Stimulated activated CD4-positive, alpha-beta T cell treated with anti-CD3 and anti-CD28 coated beads, TNF-alpha, amount 100 ng/mL, for 48 hours (primary cell): ENCODE results near the gene RNF10.
A peak's percentile ranks its signal among the peaks of the same experiment; 100 is the strongest.
"Not testable (repeated sequence)": the region's sequence is repeated elsewhere in the genome, so short reads cannot be mapped to it uniquely, and the experiment has no call there.

Experiments used
- DNase-seq, 3 donors: peaks; one replicate each; pipeline ENCODE4 v3.0.0-alpha.2; 2020; ENCODE audit warnings: low read depth in 3 of 3

Gene RNF10

GRCh38 chr12:120579179-120579578, 45.0 kb downstream of the RNF10 start:
- DNase-seq, result no peak

DNA sequence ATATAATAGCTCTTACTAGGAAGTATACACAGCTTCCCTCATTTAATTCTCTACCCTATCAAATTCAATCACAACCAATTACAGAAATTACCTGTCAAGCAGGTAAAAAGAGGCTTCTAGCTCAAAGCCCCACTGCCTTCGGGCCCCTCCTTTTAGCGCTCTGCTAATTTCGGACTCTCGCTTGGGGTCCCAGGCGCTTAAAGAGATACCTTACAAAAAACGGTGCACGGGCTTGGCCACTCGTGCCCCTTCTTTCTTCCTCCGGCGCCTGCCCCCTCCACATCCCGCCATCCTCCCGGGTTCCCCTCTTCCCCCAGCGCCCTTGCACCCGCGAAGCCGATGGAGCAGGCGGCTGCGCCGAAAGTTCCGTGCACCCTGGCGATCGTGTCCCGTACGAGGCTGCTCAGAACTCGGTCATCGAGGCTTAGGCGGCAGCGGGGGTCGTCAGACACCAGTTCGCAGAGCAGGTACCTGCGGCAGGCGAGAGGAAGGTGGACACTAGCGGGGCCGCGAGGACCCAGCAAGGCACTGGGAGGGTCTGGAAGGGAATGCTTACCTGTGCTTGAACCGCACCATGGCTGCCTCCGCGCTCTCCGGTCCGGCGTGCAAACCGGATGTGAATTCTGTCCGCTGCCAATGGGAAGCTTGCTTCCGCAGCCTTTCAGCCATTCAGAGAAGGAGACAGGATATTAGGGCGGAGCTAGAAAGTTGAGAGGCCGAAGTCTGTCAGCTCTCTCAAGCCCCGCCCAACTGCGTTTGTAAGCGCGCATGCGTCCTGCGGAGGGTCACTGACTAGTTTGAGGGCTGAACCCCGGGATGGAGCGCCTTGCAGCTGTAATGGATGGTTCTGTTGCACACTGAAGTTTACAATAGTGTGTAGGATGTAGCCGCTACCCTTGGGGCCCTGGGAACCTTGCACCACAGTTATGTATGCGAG, 46.9 kb downstream of the RNF10 start, which contains the start of gene POP5:
POP5 (minus strand) TSS at position 616 of the 937 bp plus-strand sequence; CDS start at position 576, 40 bp downstream.
- peak; percentile 89 to 91 (median 89) for DNase-seq

DNA sequence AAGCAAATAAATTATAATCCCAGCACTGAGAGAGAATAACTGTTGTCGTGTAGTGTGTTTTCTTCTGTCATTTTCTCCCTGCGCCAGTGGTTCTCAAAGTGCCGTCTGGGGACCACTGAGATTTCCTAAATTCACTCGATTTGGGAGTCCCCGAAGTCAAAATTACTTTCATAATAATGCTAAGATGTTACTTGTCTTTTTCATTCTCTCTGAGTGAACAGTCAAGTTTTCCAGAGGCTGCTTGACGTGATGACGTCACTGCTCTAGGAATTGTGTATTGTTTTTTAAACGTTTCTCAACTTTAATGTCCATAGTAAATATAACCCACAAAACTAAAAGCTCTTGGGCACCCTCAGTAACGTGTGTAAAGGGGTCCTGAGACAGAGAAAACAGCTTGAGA, 47.8 kb downstream of the RNF10 start:
- no peak for DNase-seq

DNA sequence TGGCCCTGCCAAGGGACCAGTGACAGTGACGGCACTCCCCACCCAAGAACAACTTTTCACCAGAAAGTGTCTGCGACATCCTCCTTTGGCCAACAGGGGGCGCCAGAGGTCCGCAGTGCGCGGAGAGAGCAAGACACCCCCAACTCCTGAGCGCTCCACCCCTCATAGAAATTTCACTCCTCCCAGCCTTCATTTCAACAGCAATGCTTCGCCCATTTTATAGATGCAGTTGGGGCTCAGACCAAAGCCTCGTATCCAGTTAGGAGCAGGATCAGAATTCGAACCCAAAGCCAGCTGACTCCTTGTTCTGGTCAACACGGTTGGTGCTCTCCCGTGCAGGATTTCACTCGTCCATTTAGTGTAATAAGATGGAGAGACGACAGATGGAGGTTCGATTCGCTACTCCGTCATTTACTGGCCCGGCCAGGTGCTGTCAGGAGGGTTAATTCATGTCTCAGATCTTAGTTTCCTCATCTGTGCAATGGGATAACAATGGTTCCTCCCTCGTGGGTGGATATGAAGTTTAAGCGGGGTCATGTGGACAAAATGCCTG, 49.4 kb downstream of the RNF10 start:
- peak; percentile 69 to 83 (median 77) for DNase-seq

- DNase-seq, result peak; percentile 8 to 29 (median 24)
Observed at GRCh38 chr12:120584343-120585149, 50.4 kb downstream of the RNF10 start.

DNA sequence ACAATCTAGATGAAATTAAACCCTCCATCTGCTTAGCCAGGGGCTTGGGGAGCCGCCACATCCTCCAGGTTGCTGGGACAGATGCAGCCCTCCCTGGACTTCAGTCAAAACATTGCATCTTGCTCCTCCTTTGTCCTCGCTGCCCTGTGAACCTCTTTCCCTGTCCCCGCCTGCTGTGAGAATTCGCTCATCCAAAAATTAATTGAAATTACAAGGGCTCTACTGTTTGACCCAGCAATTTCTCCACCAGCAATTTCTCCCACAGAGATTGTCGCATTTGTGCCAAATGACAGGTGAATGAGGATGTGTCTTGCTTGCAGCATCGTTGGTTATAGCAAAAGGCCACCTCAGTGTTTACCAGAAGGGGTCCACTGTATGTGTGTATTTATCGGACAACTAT, 52.0 kb downstream of the RNF10 start:
- DNase-seq, result no peak

DNA sequence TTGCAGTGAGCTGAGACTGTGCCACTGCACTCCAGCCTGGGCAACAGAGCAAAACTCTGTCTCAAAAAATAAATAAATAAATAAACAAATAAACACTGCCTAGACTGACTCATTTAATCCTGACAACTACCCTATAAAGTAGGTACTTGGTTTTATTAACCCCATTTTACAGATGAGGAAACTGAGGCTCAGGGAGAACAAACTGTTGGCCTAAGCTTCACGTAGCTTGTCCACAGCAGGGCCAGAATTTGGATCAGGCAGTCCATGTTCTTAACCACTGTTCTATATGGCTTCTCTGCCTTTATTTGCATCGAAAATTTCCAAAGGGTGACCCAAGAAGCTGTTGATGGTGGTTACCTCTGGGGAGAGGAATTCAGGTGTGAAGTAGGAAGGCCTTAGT, 52.7 kb downstream of the RNF10 start:
- no peak for DNase-seq

- DNase-seq, result no peak
Observed at GRCh38 chr12:120588371-120588770, 54.2 kb downstream of the RNF10 start.

- DNase-seq, result no peak
Observed at GRCh38 chr12:120588948-120589930, 55.1 kb downstream of the RNF10 start.

- DNase-seq, result no peak
Observed at GRCh38 chr12:120590741-120591407, 56.7 kb downstream of the RNF10 start.

DNA sequence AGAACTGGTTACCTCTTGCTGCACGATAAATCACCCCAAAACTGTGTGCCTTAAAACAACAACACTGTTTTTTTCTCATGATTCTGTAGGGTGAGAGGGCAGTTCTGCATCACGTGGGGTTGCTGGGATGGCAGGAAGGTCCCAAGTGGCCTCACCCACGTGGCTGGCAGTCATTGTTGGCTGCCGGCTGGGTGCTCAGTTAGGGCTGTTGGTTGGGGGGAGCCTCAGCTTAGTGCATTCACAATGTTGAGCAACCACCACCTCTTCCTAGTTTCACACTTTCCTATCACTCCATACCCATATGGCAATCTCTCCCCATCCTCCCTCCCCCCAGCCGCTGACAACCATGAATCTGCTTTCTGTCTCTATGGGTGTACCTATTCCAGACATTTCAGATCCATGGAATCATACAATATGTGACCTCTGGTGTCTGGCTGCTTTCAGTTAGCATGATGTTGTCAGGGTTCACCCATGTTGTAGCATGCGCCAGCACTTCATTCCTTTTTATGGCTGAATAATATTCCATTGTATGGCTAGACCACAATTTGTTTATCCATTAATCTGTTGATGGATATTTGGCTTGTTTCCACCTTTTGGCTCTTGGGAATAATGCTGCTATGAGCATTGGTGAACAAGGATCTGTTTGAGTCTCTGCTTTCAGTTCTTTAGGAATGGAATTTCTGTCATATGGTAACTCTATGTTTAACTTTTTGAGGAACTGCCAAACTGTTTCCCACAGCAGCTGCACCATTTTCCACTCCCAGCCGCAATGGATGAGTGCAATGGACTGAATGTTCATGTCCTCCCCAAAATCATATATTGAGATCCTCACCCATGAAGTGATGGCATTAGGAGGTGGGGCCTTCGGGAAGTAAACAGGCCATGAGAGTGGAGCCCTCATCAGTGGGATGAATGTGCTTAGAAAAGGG, 58.2 kb downstream of the RNF10 start:
- no peak for DNase-seq

DNA sequence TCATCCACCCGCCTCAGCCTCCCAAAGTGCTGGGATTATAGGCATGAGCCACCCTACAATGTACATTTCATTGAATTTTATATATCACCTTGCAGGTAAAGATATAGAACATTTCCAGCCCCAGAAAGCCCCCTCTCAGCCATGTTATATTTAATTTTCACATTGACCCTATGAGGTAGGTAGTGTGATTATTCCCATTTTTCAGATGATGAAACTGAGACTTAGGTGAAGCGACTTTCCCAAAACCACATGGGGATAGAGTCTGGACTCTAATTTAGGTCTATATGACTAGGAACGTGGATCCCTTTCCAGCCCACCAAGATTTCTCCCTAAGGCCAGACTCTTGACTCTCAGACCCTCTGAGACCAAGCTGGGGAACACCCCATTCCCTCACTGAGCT, 62.7 kb downstream of the RNF10 start:
- no peak for DNase-seq

- no peak for DNase-seq
Observed at GRCh38 chr12:120597861-120598260, 63.7 kb downstream of the RNF10 start.

DNA sequence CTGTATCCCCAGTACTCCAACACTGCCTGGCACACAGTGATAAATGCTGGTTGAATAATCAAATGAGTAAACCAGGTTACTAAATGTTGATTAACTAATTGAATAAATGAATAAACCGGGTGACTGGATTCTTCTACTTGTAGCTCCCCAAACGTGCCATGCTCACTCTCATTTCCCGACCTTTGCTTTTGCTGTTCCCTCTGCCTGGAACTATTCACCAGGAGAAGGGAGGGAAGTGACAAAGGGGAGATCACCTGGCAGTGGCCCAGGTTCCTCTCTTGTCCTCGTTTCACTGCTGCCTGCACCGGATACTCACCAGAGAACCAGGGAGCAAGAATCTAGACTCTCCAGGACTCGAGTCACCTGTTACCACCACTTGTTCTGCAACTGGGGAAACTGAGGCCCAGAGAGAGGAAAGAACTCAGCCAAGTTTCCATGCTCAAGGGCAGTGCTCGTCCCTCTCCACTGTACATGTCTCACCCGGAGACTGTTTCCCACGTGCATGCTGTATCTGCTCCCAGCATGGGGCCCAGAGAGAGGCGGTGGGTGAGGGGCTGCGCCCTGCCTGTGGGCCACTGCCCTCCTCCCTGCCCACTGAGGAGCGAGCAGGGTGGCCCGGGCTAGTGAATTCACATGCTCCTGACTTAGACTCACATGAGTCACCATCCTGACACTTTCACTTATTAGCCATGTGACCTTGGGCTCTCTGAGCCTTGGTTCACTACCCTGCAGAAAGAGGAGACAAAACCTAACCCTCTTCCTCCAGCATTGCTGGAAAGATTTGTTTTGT, 64.7 kb downstream of the RNF10 start:
- DNase-seq, result no peak

DNA sequence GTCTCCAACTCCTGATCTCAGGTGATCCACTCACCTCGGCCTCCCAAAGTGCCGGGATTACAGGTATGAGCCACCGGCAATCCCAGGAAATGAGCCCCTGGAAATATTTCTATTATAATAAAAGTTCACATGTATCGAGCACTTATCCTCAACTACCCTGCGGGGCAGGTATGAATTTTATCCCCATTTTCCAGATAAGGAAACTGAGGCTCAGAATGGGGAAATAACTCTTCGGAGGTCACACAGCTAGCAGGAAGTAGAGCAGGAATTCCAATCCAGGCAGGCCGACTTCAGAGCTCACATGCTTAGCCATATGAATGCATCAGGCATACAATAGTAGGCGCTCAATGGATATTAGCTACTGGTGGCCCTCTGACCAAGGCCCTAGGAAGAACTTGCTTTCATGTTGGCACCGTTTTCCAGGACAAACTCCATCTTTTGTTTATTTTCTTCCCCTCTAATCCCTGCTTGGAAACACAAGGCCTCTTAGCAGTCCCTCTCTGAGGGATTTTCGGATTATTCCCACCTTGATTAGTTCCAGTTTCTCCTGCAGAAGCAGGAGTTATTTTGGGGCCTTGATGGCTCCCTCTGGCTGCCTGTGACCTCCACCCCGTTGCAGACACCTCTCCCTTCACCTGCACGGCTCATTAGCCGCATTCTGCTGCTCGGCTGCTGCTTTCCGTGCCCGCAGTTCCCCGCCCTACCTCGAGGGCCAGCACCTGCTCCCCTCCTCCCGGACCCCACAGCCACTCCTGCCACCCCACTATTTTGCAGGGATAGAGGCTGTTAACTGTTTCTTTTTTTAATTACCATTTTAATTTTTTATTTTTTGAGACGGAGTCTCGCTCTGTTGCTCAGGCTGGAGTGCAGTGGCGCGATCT, 65.8 kb downstream of the RNF10 start:
- no peak for DNase-seq

GRCh38 chr12:120602416-120602815, 68.3 kb downstream of the RNF10 start:
- DNase-seq, result not testable (repeated sequence)

- DNase-seq, result no peak
Observed at GRCh38 chr12:120610560-120610959, 76.4 kb downstream of the RNF10 start.

DNA sequence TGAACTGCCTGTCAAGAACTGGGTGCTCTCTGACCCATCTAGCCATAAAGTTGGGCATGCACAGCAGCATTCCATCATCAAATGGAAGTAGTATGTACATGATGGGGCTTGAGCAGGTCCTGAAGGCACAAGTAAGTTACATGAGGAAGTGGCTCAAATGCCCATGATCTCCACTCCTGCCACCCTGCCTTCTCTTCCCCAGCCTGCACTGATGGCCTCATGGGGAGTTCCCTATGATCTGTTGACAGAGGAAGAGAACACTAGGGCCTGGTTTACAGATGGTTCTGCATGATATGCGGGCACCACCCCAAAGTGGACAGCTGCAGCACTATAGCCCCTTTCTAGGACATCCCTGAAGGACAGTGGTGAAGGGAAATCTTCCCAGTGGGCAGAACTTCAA, 77.4 kb downstream of the RNF10 start:
- DNase-seq, result not testable (repeated sequence)
